Endodermal cell (in vitro differentiated cells): ENCODE data around the gene PPP2R3A. TPM values are rescaled to one million over a fixed set of nuclear protein-coding genes. Genes with fewer than 3 reads are reported as not detected.
A peak's percentile ranks its signal among the peaks of the same experiment; 100 is the strongest.
"Not testable (repeated sequence)": the region's sequence is repeated elsewhere in the genome, so short reads cannot be mapped to it uniquely, and the experiment has no call there.

ENCODE experiments used
- DNase-seq: peaks from one replicate; pipeline ENCODE4 v3.0.0-alpha.2; 2017
- H3K27ac ChIP-seq: 2 replicates; pipeline ENCODE4 v1.5.1; 2013; ENCODE audit warnings: mild to moderate bottlenecking, low read depth, low read length, moderate library complexity
- H3K27me3 ChIP-seq: 2 replicates; pipeline ENCODE4 v1.6.1; 2013; ENCODE audit warnings: mild to moderate bottlenecking, low read length, moderate library complexity; ENCODE audit not compliant: insufficient read depth, control insufficient read depth, poor library complexity, severe bottlenecking
- H3K36me3 ChIP-seq: 2 replicates; pipeline ENCODE4 v1.7.0; 2013; ENCODE audit warnings: mild to moderate bottlenecking, low read length, moderate library complexity; ENCODE audit not compliant: control insufficient read depth, insufficient read depth
- H3K4me1 ChIP-seq: one replicate; pipeline ENCODE4 v1.7.0; 2013; ENCODE audit warnings: low read length; ENCODE audit not compliant: control insufficient read depth, insufficient read depth
- H3K4me3 ChIP-seq: 2 replicates; pipeline ENCODE4 v1.5.1; 2013; ENCODE audit warnings: mild to moderate bottlenecking, low read length, moderate library complexity
- H3K9ac ChIP-seq: 2 replicates; pipeline ENCODE4 v1.6.1; 2013; ENCODE audit warnings: mild to moderate bottlenecking, low read length, moderate library complexity; ENCODE audit not compliant: poor library complexity, severe bottlenecking; ENCODE audit errors: extremely low read depth
- H3K9me3 ChIP-seq: 2 replicates; pipeline ENCODE4 v1.6.1; 2013; ENCODE audit warnings: mild to moderate bottlenecking, low read length, moderate library complexity; ENCODE audit not compliant: control insufficient read depth
- H3K27ac Mint-ChIP-seq: 2 replicates; pipeline ENCODE4 v1.8.0; 2020; ENCODE audit warnings: mixed read lengths
- H3K27me3 Mint-ChIP-seq: 2 replicates; pipeline ENCODE4 v1.8.0; 2021; ENCODE audit warnings: mild to moderate bottlenecking, mixed read lengths; ENCODE audit not compliant: insufficient read depth
- H3K36me3 Mint-ChIP-seq: 2 replicates; pipeline ENCODE4 v1.8.0; 2020; ENCODE audit warnings: low read depth, mixed read lengths
- H3K4me1 Mint-ChIP-seq: 2 replicates; pipeline ENCODE4 v1.8.0; 2020; ENCODE audit warnings: mixed read lengths
- H3K4me3 Mint-ChIP-seq: 2 replicates; pipeline ENCODE4 v1.8.0; 2020; ENCODE audit warnings: mild to moderate bottlenecking, moderate library complexity, mixed read lengths
- H3K9me3 Mint-ChIP-seq: 2 replicates; pipeline ENCODE4 v1.8.0; 2020; ENCODE audit warnings: mild to moderate bottlenecking, mixed read lengths
- CTCF ChIP-seq: fragments of 200-600 bp; sonication (generic); conservative IDR thresholded peaks from 2 replicates; pipeline ENCODE4 v1.5.0; 2021; ENCODE audit warnings: antibody characterized with exemption, mild to moderate bottlenecking
- WGBS, 2 experiments: methylation state at CpG; one replicate each; pipeline versions ENCODE4 v1.1.5 to v1.1.7; 2013; ENCODE audit warnings: missing lambda C conversion rate in 2 of 2, mixed read lengths in 1 of 2; ENCODE audit not compliant: insufficient coverage in 1 of 2, insufficient read length in 1 of 2; 5-methylcytosine and 5-hydroxymethylcytosine counted together
- total RNA-seq, 2 donors: library from RNA; stranded (reverse); fragmentation: NEBNext Ultra II Directional in 1 of 2; extraction: Animal tissue kit (Norgen Biotek cat#: 25700) in 1 of 2; gene quantifications; 2 replicates in 1 of 2; 3 replicates in 1 of 2; pipeline ENCODE4 v1.2.1, GENCODE V29; 2021

PPP2R3A gene
- total RNA-seq, 2 donors from 2014 or later, result 12.5 to 16.5 TPM

- Histone ChIP-seq H3K4me3 (no peak overlapping the region), H3K9me3 (no peaks in the 10 kb centered on the region), H3K27ac (no peak overlapping the region), H3K4me1 (peaks cover 8% of the 10 kb centered on the region), H3K36me3 (peaks cover 8% of the 10 kb centered on the region), H3K27me3 (no peaks in the 10 kb centered on the region), H3K9ac (no peak overlapping the region)
- no peak overlapping the region for H3K4me3 Mint-ChIP-seq
- H3K27ac Mint-ChIP-seq, result no peak overlapping the region
- no peaks in the 10 kb centered on the region for H3K9me3 Mint-ChIP-seq
- no peak for TF ChIP-seq CTCF
- H3K27me3 Mint-ChIP-seq, result no peaks in the 10 kb centered on the region
- peaks cover 12% of the 10 kb centered on the region for H3K36me3 Mint-ChIP-seq
- DNase-seq, result no peak
- peaks cover 49% of the 10 kb centered on the region for H3K4me1 Mint-ChIP-seq
- 96 to 97% methylated on average over 5 to 11 of the region's 11 CpGs for WGBS, 2 experiments
These were observed 224.5 kb downstream of the PPP2R3A start for GRCh38 chr3:136189859-136190617.

GRCh38 chr3:136192195-136192594, 226.7 kb downstream of the PPP2R3A start:
- H3K27me3 Mint-ChIP-seq, H3K9me3 ChIP-seq, DNase-seq, H3K36me3 ChIP-seq, H3K4me1 ChIP-seq, H3K27ac ChIP-seq, H3K27ac Mint-ChIP-seq, H3K9ac ChIP-seq, H3K27me3 ChIP-seq, H3K9me3 Mint-ChIP-seq: not testable (repeated sequence)
- H3K4me3 ChIP-seq, result peak overlapping the region; percentile 100
- Mint-ChIP-seq H3K36me3 (peaks cover 12% of the 10 kb centered on the region), H3K4me1 (peaks cover 44% of the 10 kb centered on the region), H3K4me3 (peak overlapping the region; percentile 89)
- 84 to 95% methylated on average over 5 to 6 of the region's 6 CpGs for WGBS, 2 experiments

- no peak for DNase-seq
- Mint-ChIP-seq H3K36me3 (peaks cover 12% of the 10 kb centered on the region), H3K9me3 (no peaks in the 10 kb centered on the region), H3K4me3 (peak overlapping the region; percentile 89), H3K27ac (no peak overlapping the region), H3K4me1 (peaks cover 45% of the 10 kb centered on the region), H3K27me3 (no peaks in the 10 kb centered on the region)
- Histone ChIP-seq H3K9me3 (no peaks in the 10 kb centered on the region), H3K4me3 (peak overlapping the region; percentile 100), H3K27ac (no peak overlapping the region), H3K4me1 (peaks cover 14% of the 10 kb centered on the region), H3K36me3 (peaks cover 8% of the 10 kb centered on the region), H3K27me3 (no peaks in the 10 kb centered on the region), H3K9ac (peak overlapping the region; percentile 94)
- 67% methylated on average over 1 of the region's 2 CpGs; no CpG with 5 or more reads in 1 of the 2 experiments for WGBS, 2 experiments
- TF ChIP-seq CTCF, result no peak
These were observed 227.3 kb downstream of the PPP2R3A start for GRCh38 chr3:136192831-136193230.
